ENCODE measurements around the gene CD48.
"Not testable (repeated sequence)": the region's sequence is repeated elsewhere in the genome, so short reads cannot be mapped to it uniquely, and the experiment has no call there.

CD48 gene

GRCh38 chr1:160733898-160734297 lies 22.3 kb upstream of the CD48 start:
- no peak for TF ChIP-seq CTCF (IDR thresholded peaks at IDR 0.05; ENCODE audit: low read depth, low read length)
- no peak for DNase-seq (ENCODE audit: extremely low read depth, low read depth)

GRCh38 chr1:160731990-160732389 lies 20.4 kb upstream of the CD48 start:
- DNase-seq (ENCODE audit: extremely low read depth, low read depth), result no peak
- no peak for TF ChIP-seq CTCF (IDR thresholded peaks at IDR 0.05; ENCODE audit: low read depth, low read length)

GRCh38 chr1:160731564-160731963 lies 19.9 kb upstream of the CD48 start:
- not testable (repeated sequence) for DNase-seq (ENCODE audit: extremely low read depth, low read depth)

GRCh38 chr1:160727316-160727640 lies 15.7 kb upstream of the CD48 start:
- DNase-seq (ENCODE audit: extremely low read depth, low read depth), result no peak
- TF ChIP-seq CTCF (IDR thresholded peaks at IDR 0.05; ENCODE audit: low read depth, low read length), result no peak

GRCh38 chr1:160726498-160727315 lies 15.1 kb upstream of the CD48 start:
- DNase-seq (ENCODE audit: extremely low read depth, low read depth), result peak; percentile 11
- TF ChIP-seq CTCF (IDR thresholded peaks at IDR 0.05; ENCODE audit: low read depth, low read length), result peak; percentile 61

- no peak for TF ChIP-seq CTCF (IDR thresholded peaks at IDR 0.05; ENCODE audit: low read depth, low read length)
- no peak for DNase-seq (ENCODE audit: extremely low read depth, low read depth)
These were observed 14.5 kb upstream of the CD48 start for GRCh38 chr1:160726114-160726497.

GRCh38 chr1:160724465-160725242 lies 13.0 kb upstream of the CD48 start:
- TF ChIP-seq CTCF (IDR thresholded peaks at IDR 0.05; ENCODE audit: low read depth, low read length), result no peak
- no peak for DNase-seq (ENCODE audit: extremely low read depth, low read depth)
